ENCODE measurements around the gene ID3.

DNA sequence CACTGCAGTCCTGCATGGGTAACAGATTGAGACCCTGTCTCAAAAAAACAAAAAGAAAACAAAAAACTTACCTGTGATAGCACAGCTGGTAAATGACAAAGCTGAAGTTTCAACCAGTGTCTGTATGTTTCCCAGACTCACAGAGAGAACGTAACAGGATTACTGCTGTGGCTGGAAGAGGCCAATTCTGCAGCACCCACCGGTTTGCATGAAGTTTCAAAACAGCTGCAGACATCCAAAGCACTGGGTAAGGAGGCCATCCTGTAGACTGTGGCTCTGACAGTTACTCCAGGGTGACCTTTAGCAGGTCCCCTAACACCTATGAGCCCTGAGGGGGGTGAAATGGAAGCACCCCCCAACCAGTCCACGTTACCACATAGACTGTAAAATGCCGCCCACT, 7.5 kb downstream of the ID3 start:
- TF ChIP-seq, protein P1, sequence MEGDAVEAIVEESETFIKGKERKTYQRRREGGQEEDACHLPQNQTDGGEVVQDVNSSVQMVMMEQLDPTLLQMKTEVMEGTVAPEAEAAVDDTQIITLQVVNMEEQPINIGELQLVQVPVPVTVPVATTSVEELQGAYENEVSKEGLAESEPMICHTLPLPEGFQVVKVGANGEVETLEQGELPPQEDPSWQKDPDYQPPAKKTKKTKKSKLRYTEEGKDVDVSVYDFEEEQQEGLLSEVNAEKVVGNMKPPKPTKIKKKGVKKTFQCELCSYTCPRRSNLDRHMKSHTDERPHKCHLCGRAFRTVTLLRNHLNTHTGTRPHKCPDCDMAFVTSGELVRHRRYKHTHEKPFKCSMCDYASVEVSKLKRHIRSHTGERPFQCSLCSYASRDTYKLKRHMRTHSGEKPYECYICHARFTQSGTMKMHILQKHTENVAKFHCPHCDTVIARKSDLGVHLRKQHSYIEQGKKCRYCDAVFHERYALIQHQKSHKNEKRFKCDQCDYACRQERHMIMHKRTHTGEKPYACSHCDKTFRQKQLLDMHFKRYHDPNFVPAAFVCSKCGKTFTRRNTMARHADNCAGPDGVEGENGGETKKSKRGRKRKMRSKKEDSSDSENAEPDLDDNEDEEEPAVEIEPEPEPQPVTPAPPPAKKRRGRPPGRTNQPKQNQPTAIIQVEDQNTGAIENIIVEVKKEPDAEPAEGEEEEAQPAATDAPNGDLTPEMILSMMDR (IDR thresholded peaks at IDR 0.05; ENCODE audit: low read length), result no peak
- no peak for TF ChIP-seq EZH2 (IDR thresholded peaks at IDR 0.05; ENCODE audit: borderline replicate concordance, low read length)
